ENCODE data around the gene HELB. TPM values are rescaled to one million over a fixed set of nuclear protein-coding genes. Genes with fewer than 3 reads are reported as not detected.

Gene HELB
- total RNA-seq, 3 donors from 2014 or later, result 4.0 to 11.1 (median 7.2) TPM

DNA sequence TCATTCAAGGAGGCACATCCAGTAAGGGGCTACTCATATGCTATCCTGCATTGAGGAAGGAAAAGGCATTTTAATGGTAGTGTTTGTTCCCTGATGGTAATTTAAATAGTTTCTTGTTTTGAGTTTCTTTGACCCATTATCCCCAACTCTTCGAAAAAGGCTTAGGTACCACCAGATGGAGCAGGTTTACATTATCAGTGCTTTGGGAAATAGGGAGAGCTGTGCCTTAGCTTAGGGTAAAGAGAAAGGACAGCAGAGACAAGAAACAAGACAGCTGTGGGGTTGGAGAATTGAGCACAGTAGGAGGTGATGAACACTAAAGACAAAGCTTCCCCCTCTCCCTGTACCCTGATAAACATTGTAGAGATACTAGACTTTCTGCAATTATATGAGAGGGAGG is 29.1 kb upstream of the HELB start:
- Histone ChIP-seq H3K27ac (no peak overlapping the region), H3K4me3 (no peak overlapping the region), H3K27me3 (no peaks in the 10 kb centered on the region), H3K9me3 (no peaks in the 10 kb centered on the region), H3K4me1 (no peaks in the 10 kb centered on the region), H3K36me3 (no peaks in the 10 kb centered on the region)
- intact Hi-C loops (cut with DNase I; ENCODE audit: low total_unique reads), result no loop called here
- DNase-seq (ENCODE audit: low spot score in 2 of 2), result no peak
- TF ChIP-seq POLR2A (IDR thresholded peaks at IDR 0.05) (no peak), POLR2AphosphoS5 (IDR thresholded peaks at IDR 0.05) (no peak)
- TF ChIP-seq, protein P1, sequence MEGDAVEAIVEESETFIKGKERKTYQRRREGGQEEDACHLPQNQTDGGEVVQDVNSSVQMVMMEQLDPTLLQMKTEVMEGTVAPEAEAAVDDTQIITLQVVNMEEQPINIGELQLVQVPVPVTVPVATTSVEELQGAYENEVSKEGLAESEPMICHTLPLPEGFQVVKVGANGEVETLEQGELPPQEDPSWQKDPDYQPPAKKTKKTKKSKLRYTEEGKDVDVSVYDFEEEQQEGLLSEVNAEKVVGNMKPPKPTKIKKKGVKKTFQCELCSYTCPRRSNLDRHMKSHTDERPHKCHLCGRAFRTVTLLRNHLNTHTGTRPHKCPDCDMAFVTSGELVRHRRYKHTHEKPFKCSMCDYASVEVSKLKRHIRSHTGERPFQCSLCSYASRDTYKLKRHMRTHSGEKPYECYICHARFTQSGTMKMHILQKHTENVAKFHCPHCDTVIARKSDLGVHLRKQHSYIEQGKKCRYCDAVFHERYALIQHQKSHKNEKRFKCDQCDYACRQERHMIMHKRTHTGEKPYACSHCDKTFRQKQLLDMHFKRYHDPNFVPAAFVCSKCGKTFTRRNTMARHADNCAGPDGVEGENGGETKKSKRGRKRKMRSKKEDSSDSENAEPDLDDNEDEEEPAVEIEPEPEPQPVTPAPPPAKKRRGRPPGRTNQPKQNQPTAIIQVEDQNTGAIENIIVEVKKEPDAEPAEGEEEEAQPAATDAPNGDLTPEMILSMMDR (IDR thresholded peaks at IDR 0.05), result no peak

DNA sequence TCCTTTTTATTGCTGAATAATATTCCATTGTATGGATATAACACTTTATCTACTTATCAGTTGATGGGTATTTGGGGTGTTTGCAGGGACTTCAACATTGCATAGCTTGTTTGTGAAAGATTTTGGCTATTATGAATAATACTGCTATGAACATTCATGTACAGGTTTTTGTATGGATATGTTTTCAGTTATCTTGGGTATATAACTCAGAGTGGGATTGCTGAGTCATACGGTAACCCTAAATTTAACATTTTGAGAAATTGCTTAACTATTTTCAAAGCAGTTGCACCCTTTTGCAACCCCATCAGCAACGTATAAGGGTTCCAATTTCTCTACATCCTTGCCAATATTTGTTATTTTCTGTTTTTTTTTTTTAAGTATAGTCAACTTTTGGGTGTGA is 27.3 kb upstream of the HELB start:
- H3K27me3 ChIP-seq, result no peaks in the 10 kb centered on the region
- TF ChIP-seq POLR2A (IDR thresholded peaks at IDR 0.05) (no peak), POLR2AphosphoS5 (IDR thresholded peaks at IDR 0.05) (no peak)
- TF ChIP-seq, protein P1 (IDR thresholded peaks at IDR 0.05), result no peak
- no peak overlapping the region for H3K27ac ChIP-seq
- H3K36me3 ChIP-seq, result no peaks in the 10 kb centered on the region
- no peaks in the 10 kb centered on the region for H3K9me3 ChIP-seq
- no peak for DNase-seq (ENCODE audit: low spot score in 2 of 2)
- no peaks in the 10 kb centered on the region for H3K4me1 ChIP-seq
- no peak overlapping the region for H3K4me3 ChIP-seq
- intact Hi-C loops (cut with DNase I; ENCODE audit: low total_unique reads), result no loop called here

DNA sequence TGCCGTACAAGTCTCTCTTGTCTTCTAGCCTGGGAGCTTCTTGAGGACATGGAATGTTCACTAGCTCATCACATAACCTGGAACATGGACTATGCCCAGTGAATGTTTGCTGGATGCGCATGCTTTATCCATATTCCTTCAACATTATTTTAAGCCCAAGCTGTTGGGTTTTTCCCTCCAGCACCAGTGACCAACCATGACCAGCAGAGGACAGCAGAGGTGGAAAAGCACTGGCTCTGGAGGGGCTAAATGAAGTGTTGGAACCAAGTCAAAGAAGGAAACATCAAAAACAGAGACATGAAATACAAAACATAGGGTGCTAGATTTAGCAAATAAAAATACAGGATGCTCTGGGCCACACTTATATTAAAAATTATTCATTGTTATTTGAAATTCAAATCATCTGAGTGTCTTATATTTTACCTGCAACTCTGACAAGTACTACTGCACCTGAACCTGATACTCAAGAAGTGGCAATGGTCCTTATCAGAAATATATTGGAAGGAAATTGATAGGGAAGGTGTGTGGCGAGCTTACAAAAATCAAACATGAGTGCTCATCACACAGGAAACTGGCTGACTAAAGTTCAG is 23.1 kb upstream of the HELB start:
- intact Hi-C loops (cut with DNase I; ENCODE audit: low total_unique reads), result no loop called here
- peaks cover 0 to 7% of the 10 kb centered on the region in 2 donors for H3K9me3 ChIP-seq
- H3K4me3 ChIP-seq, result no peak overlapping the region
- no peak overlapping the region for H3K27ac ChIP-seq
- no peaks in the 10 kb centered on the region for H3K36me3 ChIP-seq
- TF ChIP-seq POLR2A (IDR thresholded peaks at IDR 0.05) (no peak), POLR2AphosphoS5 (IDR thresholded peaks at IDR 0.05) (no peak)
- TF ChIP-seq, protein P1 (IDR thresholded peaks at IDR 0.05), result peak in 1 of 3 donors; percentile 14
- H3K27me3 ChIP-seq, result no peaks in the 10 kb centered on the region
- DNase-seq (ENCODE audit: low spot score in 2 of 2), result no peak
- no peaks in the 10 kb centered on the region for H3K4me1 ChIP-seq

DNA sequence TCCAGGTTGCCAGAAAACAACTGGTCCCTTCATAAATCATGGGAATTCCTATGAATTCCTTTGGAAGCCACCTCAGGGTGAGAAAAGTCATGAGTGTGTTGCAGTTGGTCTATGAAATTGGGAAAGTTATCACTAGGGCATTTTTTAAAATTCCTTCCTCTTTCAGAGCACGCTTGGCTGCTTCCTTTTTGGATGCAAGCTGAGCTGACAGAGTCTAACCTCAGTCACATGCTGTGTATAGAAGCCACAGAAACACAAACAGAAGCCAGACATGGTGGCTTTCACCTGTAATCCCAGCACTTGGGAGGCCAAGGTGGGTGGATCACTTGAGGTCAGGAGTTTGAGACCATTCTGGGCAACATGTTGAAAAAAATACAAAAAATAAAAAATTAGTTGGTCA is 21.7 kb upstream of the HELB start:
- intact Hi-C loops (cut with DNase I; ENCODE audit: low total_unique reads), result no loop called here
- H3K4me3 ChIP-seq, result no peak overlapping the region
- no peaks in the 10 kb centered on the region for H3K27me3 ChIP-seq
- peaks cover 0 to 7% of the 10 kb centered on the region in 2 donors for H3K9me3 ChIP-seq
- no peak overlapping the region for H3K27ac ChIP-seq
- TF ChIP-seq, protein P1 (IDR thresholded peaks at IDR 0.05), result no peak
- TF ChIP-seq POLR2AphosphoS5 (IDR thresholded peaks at IDR 0.05) (no peak), POLR2A (IDR thresholded peaks at IDR 0.05) (no peak)
- no peaks in the 10 kb centered on the region for H3K36me3 ChIP-seq
- H3K4me1 ChIP-seq, result no peaks in the 10 kb centered on the region
- DNase-seq (ENCODE audit: low spot score in 2 of 2), result no peak

DNA sequence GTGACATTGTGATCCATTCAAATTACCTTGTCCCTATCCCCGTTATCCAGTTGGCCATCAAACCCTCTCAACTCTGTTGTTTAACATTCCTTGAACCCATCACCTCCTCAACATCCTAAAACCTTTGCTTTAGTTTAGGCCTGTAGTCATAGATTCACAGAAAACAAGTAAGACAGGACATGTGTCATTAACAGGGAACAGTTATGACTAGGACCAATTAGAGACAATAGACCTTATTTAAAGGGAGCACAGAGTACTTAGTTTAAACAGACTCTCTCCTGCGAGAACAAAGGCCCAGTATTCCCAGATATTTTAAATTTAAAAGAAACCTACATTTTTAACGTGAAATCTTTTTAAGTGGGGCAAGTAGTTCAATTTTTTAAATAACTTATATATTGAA is 20.0 kb upstream of the HELB start:
- Histone ChIP-seq H3K27me3 (no peaks in the 10 kb centered on the region), H3K4me3 (no peak overlapping the region), H3K9me3 (peaks cover 0 to 7% of the 10 kb centered on the region in 2 donors), H3K36me3 (no peaks in the 10 kb centered on the region), H3K27ac (no peak overlapping the region), H3K4me1 (no peaks in the 10 kb centered on the region)
- intact Hi-C loops (cut with DNase I; ENCODE audit: low total_unique reads), result no loop called here
- no peak for DNase-seq (ENCODE audit: low spot score in 2 of 2)
- TF ChIP-seq, protein P1 (IDR thresholded peaks at IDR 0.05), result no peak
- no peak for TF ChIP-seq POLR2A (IDR thresholded peaks at IDR 0.05)
- no peak for TF ChIP-seq POLR2AphosphoS5 (IDR thresholded peaks at IDR 0.05)
